Mucosa of stomach (tissue), 1 donor: ENCODE results near the gene UBLCP1.

Experiments
- H3K27me3 ChIP-seq: one replicate; pipeline ENCODE4 v1.7.0; 2013; ENCODE audit warnings: mild to moderate bottlenecking, low read length; ENCODE audit not compliant: control insufficient read depth, insufficient read depth
- H3K36me3 ChIP-seq: one replicate; pipeline ENCODE4 v1.7.0; 2013; ENCODE audit warnings: low read length; ENCODE audit not compliant: control insufficient read depth, insufficient read depth
- H3K4me1 ChIP-seq: one replicate; pipeline ENCODE4 v1.7.0; 2013; ENCODE audit warnings: mild to moderate bottlenecking, low read length; ENCODE audit not compliant: control insufficient read depth, insufficient read depth
- H3K4me3 ChIP-seq: one replicate; pipeline ENCODE4 v1.7.0; 2013; ENCODE audit warnings: low read length
- H3K9ac ChIP-seq: one replicate; pipeline ENCODE4 v1.7.0; 2013; ENCODE audit warnings: mild to moderate bottlenecking, low read length, moderate library complexity
- H3K9me3 ChIP-seq: one replicate; pipeline ENCODE4 v1.7.0; 2013; ENCODE audit warnings: mild to moderate bottlenecking, low read length, moderate library complexity; ENCODE audit not compliant: control insufficient read depth
- donor health status: Pancreatic carcinoma.

Gene UBLCP1

GRCh38 chr5:159319363-159319762 lies 56.3 kb downstream of the UBLCP1 start:
- Histone ChIP-seq H3K36me3 (no peaks in the 10 kb centered on the region), H3K9ac (no peak overlapping the region), H3K4me3 (no peak overlapping the region), H3K27me3 (no peaks in the 10 kb centered on the region), H3K4me1 (no peaks in the 10 kb centered on the region), H3K9me3 (no peaks in the 10 kb centered on the region)

GRCh38 chr5:159319832-159320231 lies 56.7 kb downstream of the UBLCP1 start:
- H3K4me1 ChIP-seq: no peaks in the 10 kb centered on the region
- no peaks in the 10 kb centered on the region for H3K36me3 ChIP-seq
- H3K9me3 ChIP-seq: no peaks in the 10 kb centered on the region
- H3K4me3 ChIP-seq: no peak overlapping the region
- no peak overlapping the region for H3K9ac ChIP-seq
- no peaks in the 10 kb centered on the region for H3K27me3 ChIP-seq

- Histone ChIP-seq H3K27me3 (no peaks in the 10 kb centered on the region), H3K4me1 (no peaks in the 10 kb centered on the region), H3K4me3 (no peak overlapping the region), H3K9ac (no peak overlapping the region), H3K36me3 (no peaks in the 10 kb centered on the region), H3K9me3 (no peaks in the 10 kb centered on the region)
Observed at GRCh38 chr5:159322180-159322579, 59.1 kb downstream of the UBLCP1 start.

- Histone ChIP-seq H3K36me3 (no peaks in the 10 kb centered on the region), H3K27me3 (no peaks in the 10 kb centered on the region), H3K4me3 (no peak overlapping the region), H3K9me3 (no peaks in the 10 kb centered on the region), H3K9ac (no peak overlapping the region), H3K4me1 (no peaks in the 10 kb centered on the region)
Observed at GRCh38 chr5:159324102-159324755, 61.1 kb downstream of the UBLCP1 start.

- Histone ChIP-seq H3K27me3 (no peaks in the 10 kb centered on the region), H3K4me3 (no peak overlapping the region), H3K4me1 (no peaks in the 10 kb centered on the region), H3K9me3 (no peaks in the 10 kb centered on the region), H3K36me3 (no peaks in the 10 kb centered on the region), H3K9ac (no peak overlapping the region)
Observed at GRCh38 chr5:159324986-159325385, 61.9 kb downstream of the UBLCP1 start.

GRCh38 chr5:159330131-159330800 lies 67.2 kb downstream of the UBLCP1 start, which contains the start of gene IL12B:
IL12B (minus strand) TSS chr5:159330487; CDS start chr5:159326782, 3,705 bp downstream.
- Histone ChIP-seq H3K9me3 (no peaks in the 10 kb centered on the region), H3K4me3 (no peak within 1 kb of the TSS), H3K36me3 (no peaks in the 10 kb centered on the region), H3K27me3 (peaks cover 8% of the 10 kb centered on the region), H3K9ac (no peak within 1 kb of the TSS), H3K4me1 (peaks cover 4% of the 10 kb centered on the region)

- H3K4me3 ChIP-seq: no peak overlapping the region
- no peak overlapping the region for H3K9ac ChIP-seq
- H3K4me1 ChIP-seq: peaks cover 4% of the 10 kb centered on the region
- peaks cover 8% of the 10 kb centered on the region for H3K27me3 ChIP-seq
- no peaks in the 10 kb centered on the region for H3K36me3 ChIP-seq
- H3K9me3 ChIP-seq: no peaks in the 10 kb centered on the region
Observed at GRCh38 chr5:159331093-159331973, 68.2 kb downstream of the UBLCP1 start.

- Histone ChIP-seq H3K9me3 (no peaks in the 10 kb centered on the region), H3K4me3 (no peak overlapping the region), H3K4me1 (peaks cover 4% of the 10 kb centered on the region), H3K9ac (no peak overlapping the region), H3K27me3 (peaks cover 8% of the 10 kb centered on the region), H3K36me3 (no peaks in the 10 kb centered on the region)
Observed at GRCh38 chr5:159332800-159333544, 69.9 kb downstream of the UBLCP1 start.

GRCh38 chr5:159333545-159333925 lies 70.4 kb downstream of the UBLCP1 start:
- Histone ChIP-seq H3K4me3 (no peak overlapping the region), H3K36me3 (no peaks in the 10 kb centered on the region), H3K9me3 (no peaks in the 10 kb centered on the region), H3K9ac (no peak overlapping the region), H3K27me3 (peaks cover 8% of the 10 kb centered on the region), H3K4me1 (peaks cover 4% of the 10 kb centered on the region)
